Islet of Langerhans (tissue), 1 donor: ENCODE results near the gene CALCOCO1.
A peak's percentile ranks its signal among the peaks of the same experiment; 100 is the strongest.

Source experiments
- FAIRE-seq: peaks from one replicate; lab custom pipeline; 2011; peaks lifted over from hg19 to GRCh38; lab: Jason Lieb, UNC

The CALCOCO1 gene

DNA sequence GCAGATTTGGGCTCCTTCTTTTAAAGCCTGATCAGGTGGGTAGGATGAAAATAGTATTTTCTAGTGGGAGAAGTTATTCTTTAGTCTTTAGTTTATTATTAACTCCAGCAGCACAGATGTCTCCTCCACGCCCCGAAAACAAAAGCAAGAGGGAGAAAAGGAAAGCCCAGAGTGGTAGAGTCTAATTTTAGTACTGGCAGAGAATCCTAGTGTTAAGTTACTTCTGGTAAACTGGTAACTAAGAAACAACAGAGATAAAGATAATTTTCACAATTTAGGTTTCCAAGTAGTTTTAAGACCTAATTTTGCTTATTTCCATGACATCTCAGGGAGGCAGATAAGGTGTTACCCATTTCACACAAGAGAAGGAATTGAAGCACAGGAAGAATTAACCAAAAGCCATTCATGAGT, 67.7 kb downstream of the CALCOCO1 start:
- peak; percentile 51 for FAIRE-seq

DNA sequence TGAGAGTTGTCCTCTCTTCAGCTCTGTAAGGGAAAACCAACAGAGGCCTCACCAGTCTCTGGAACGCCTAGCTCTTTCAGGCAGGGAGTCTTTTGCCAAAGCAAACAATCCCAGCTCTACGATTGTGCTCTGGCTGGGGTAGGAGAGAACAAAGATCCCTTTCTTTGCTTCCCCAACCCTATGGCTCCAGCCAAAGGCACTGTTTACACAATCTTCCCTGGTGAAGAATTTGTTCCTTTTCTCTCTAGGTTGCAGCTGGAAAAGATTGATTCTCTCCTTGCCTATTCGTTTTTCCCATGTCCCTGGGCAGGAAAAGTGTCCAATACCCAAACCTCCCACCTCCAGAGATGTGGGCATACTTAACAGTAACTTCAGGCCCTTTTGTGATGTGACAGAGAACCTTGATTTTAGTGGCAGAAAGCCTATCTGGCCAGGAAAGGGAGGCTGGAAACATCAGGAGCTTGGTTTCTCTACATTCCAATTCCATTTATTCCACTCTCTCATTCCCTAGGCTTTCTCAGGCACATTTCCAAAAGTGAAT, 68.2 kb downstream of the CALCOCO1 start:
- FAIRE-seq, result no peak
